ENCODE results near the gene MAML3. TPM values are rescaled to one million over a fixed set of nuclear protein-coding genes. Genes with fewer than 3 reads are reported as not detected.

Gene MAML3
- total and polyA plus RNA-seq, 2 of the 13 experiments (the other 11 are each of a cell fraction or from before 2014, with no cell fraction given), result 0.05 to 0.13 TPM

DNA sequence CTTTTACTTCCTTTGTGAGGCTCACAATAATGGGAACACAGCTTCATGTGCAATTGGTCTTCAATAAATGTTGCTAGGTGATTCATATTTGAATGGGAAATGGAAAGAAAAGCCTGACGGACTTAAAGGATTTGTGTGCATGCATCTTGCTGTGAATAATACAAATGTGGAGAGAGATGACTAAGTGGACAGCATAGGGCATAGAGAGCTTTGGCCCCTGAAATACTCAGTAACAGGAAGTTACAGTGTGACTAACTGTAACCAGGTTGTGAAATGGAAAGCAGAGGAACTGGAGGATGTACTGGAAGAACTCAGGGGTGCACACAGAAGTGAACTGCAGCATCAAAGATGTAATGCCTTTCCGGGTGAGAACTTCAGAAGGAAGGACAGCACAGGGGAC, 281.7 kb downstream of the MAML3 start (continued):
- TF ChIP-seq NCOR1 (IDR thresholded peaks at IDR 0.05; ENCODE audit: borderline replicate concordance, low read length) (no peak), MAZ (IDR thresholded peaks at IDR 0.05; ENCODE audit: borderline replicate concordance, low read depth, low read length) (no peak), MAZ (CRISPR knock-in tag; IDR thresholded peaks at IDR 0.05; ENCODE audit: low read depth) (no peak), RORA (CRISPR knock-in tag; IDR thresholded peaks at IDR 0.05) (no peak), GABPB1 (CRISPR knock-in tag; IDR thresholded peaks at IDR 0.05) (peak; percentile 40; the same call in 1 of the 2 replicates), MED13 (CRISPR knock-in tag; IDR thresholded peaks at IDR 0.05) (no peak), SIX1 (CRISPR knock-in tag; IDR thresholded peaks at IDR 0.05; ENCODE audit: borderline replicate concordance) (no peak), PCBP1 (IDR thresholded peaks at IDR 0.05; ENCODE audit: borderline replicate concordance, low read depth, low read length) (no peak), ERF (CRISPR knock-in tag; IDR thresholded peaks at IDR 0.05) (no peak), EP300 (IDR thresholded peaks at IDR 0.05; ENCODE audit: low read depth in 2 of 2, low read length in 2 of 2) (peak in 1 of 2 experiments; percentile 9; a peak in 1 of 4 replicates), EP300 (CRISPR knock-in tag; IDR thresholded peaks at IDR 0.05; ENCODE audit: borderline replicate concordance) (no peak), ZNF558 (CRISPR knock-in tag; IDR thresholded peaks at IDR 0.05; ENCODE audit: borderline replicate concordance) (no peak), EED (CRISPR knock-in tag; IDR thresholded peaks at IDR 0.05) (no peak), TFDP1 (CRISPR knock-in tag; IDR thresholded peaks at IDR 0.05; ENCODE audit: borderline replicate concordance) (no peak), DPF2 (CRISPR knock-in tag; IDR thresholded peaks at IDR 0.05; ENCODE audit: borderline replicate concordance, low read depth) (no peak), ZBTB8A (CRISPR knock-in tag; IDR thresholded peaks at IDR 0.05; ENCODE audit: borderline replicate concordance, low read depth) (no peak), ZFP1 (CRISPR knock-in tag; IDR thresholded peaks at IDR 0.05) (no peak), SNRNP70 (IDR thresholded peaks at IDR 0.05; ENCODE audit: low read depth, low read length) (no peak), HOMEZ (CRISPR knock-in tag; IDR thresholded peaks at IDR 0.05; ENCODE audit: low read depth) (peak; percentile 69; the same call in 1 of the 2 replicates), ZNF44 (CRISPR knock-in tag; IDR thresholded peaks at IDR 0.05) (no peak), ZBTB21 (CRISPR knock-in tag; IDR thresholded peaks at IDR 0.05) (no peak), ZNF567 (CRISPR knock-in tag; IDR thresholded peaks at IDR 0.05; ENCODE audit: borderline replicate concordance) (no peak)
- TF ChIP-seq, protein P1, sequence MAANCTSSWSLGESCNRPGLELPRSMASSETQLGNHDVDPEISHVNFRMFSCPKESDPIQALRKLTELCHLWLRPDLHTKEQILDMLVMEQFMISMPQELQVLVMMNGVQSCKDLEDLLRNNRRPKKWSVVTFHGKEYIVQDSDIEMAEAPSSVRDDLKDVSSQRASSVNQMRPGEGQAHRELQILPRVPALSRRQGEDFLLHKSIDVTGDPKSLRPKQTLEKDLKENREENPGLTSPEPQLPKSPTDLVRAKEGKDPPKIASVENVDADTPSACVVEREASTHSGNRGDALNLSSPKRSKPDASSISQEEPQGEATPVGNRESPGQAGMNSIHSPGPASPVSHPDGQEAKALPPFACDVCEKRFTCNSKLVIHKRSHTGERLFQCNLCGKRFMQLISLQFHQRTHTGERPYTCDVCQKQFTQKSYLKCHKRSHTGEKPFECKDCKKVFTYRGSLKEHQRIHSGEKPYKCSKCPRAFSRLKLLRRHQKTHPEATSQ (CRISPR knock-in tag; IDR thresholded peaks at IDR 0.05; ENCODE audit: borderline replicate concordance), result no peak
- TF ChIP-seq, protein P2, sequence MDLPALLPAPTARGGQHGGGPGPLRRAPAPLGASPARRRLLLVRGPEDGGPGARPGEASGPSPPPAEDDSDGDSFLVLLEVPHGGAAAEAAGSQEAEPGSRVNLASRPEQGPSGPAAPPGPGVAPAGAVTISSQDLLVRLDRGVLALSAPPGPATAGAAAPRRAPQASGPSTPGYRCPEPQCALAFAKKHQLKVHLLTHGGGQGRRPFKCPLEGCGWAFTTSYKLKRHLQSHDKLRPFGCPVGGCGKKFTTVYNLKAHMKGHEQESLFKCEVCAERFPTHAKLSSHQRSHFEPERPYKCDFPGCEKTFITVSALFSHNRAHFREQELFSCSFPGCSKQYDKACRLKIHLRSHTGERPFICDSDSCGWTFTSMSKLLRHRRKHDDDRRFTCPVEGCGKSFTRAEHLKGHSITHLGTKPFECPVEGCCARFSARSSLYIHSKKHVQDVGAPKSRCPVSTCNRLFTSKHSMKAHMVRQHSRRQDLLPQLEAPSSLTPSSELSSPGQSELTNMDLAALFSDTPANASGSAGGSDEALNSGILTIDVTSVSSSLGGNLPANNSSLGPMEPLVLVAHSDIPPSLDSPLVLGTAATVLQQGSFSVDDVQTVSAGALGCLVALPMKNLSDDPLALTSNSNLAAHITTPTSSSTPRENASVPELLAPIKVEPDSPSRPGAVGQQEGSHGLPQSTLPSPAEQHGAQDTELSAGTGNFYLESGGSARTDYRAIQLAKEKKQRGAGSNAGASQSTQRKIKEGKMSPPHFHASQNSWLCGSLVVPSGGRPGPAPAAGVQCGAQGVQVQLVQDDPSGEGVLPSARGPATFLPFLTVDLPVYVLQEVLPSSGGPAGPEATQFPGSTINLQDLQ (CRISPR knock-in tag; IDR thresholded peaks at IDR 0.05), result no peak

All from HepG2 (cell line).